Left lung (tissue), 10 donors: ENCODE measurements around the gene ABHD17C. TPM values are rescaled to one million over a fixed set of nuclear protein-coding genes. Genes with fewer than 3 reads are reported as not detected.

Experiments used
- ATAC-seq: fragments of 200-7000 bp; cut with Tn5 transposase; one replicate; pipeline ENCODE4 v1.9.1; 2020; ENCODE audit warnings: moderate library complexity
- DNase-seq, 4 donors: peaks; one replicate each; pipeline ENCODE4 v3.0.0-alpha.2; 2013 to 2020
- H3K27ac ChIP-seq, 2 donors: fragments of 200-600 bp; sonication (generic) in 1 of 2; one replicate each; pipeline versions ENCODE4 v1.5.0 to v1.8.0; 2020 to 2021
- H3K27me3 ChIP-seq, 2 donors: fragments of 200-600 bp; sonication (generic) in 1 of 2; one replicate each; pipeline versions ENCODE4 v1.5.0 to v1.8.0; 2020 to 2021
- H3K36me3 ChIP-seq, 2 donors: fragments of 200-600 bp; sonication (generic) in 1 of 2; one replicate each; pipeline versions ENCODE4 v1.5.0 to v1.8.0; 2020 to 2021
- H3K4me1 ChIP-seq, 2 donors: fragments of 200-600 bp; one replicate each; pipeline ENCODE4 v1.8.0; 2021
- H3K4me3 ChIP-seq, 2 donors: fragments of 200-600 bp; sonication (generic) in 1 of 2; one replicate each; pipeline versions ENCODE4 v1.5.0 to v1.8.0; 2020 to 2021; ENCODE audit warnings: mild to moderate bottlenecking in 1 of 2
- H3K9me3 ChIP-seq, 2 donors: fragments of 200-600 bp; sonication (generic) in 1 of 2; one replicate each; pipeline versions ENCODE4 v1.5.0 to v1.8.0; 2020 to 2021
- CTCF ChIP-seq, 2 donors: fragments of 200-600 bp; sonication (generic) in 1 of 2; IDR thresholded peaks; one replicate each; pipeline versions ENCODE4 v1.5.0 to v1.8.0; 2021; ENCODE audit warnings: antibody characterized with exemption in 2 of 2
- intact Hi-C, 2 donors: fragments of 100-400 bp; cut with DNase I; formaldehyde crosslinking; loops; one replicate each; pipeline versions ENCODE4 v1.11.2 to v1.14.2; 2022
- polyA plus RNA-seq, 6 donors: library from polyadenylated mRNA; unstranded; fragments of 120-200 nt; gene quantifications; one replicate each; pipeline ENCODE4 v1.2.1, GENCODE V29; 2013; ENCODE audit not compliant: insufficient read length in 6 of 6
- total RNA-seq, 2 donors: library from RNA; stranded (reverse); fragmentation: NEBNext Ultra II Directional; extraction: Animal tissue kit (Norgen Biotek cat#: 25700); gene quantifications; one replicate each; pipeline ENCODE4 v1.2.1, GENCODE V29; 2021
- donor health status: DM: no; HTN: yes; CAD: no.
- donor health status: DM: no; HTN: no; CAD: no.

Gene ABHD17C
- total and polyA plus RNA-seq, 8 donors = 23.7 to 34.3 (median 27.8) TPM

GRCh38 chr15:80747317-80748053, 52.4 kb downstream of the ABHD17C start:
- ATAC-seq (no peak), DNase-seq (no peak)
- no peak overlapping the region for H3K27ac ChIP-seq
- no peaks in the 10 kb centered on the region for H3K9me3 ChIP-seq
- intact Hi-C loops = no loop called here
- TF ChIP-seq CTCF (IDR thresholded peaks at IDR 0.05) = no peak
- H3K4me3 ChIP-seq = no peak overlapping the region
- H3K27me3 ChIP-seq = no peaks in the 10 kb centered on the region
- H3K36me3 ChIP-seq = peaks cover 0 to 17% of the 10 kb centered on the region in 2 donors
- peaks cover 11 to 49% of the 10 kb centered on the region in 2 donors for H3K4me1 ChIP-seq

- Histone ChIP-seq H3K4me3 (no peak overlapping the region), H3K4me1 (peaks cover 4 to 33% of the 10 kb centered on the region in 2 donors), H3K36me3 (peaks cover 0 to 24% of the 10 kb centered on the region in 2 donors), H3K9me3 (no peaks in the 10 kb centered on the region), H3K27me3 (no peaks in the 10 kb centered on the region), H3K27ac (no peak overlapping the region)
- ATAC-seq (no peak), DNase-seq (no peak)
- intact Hi-C loops = no loop called here
- no peak for TF ChIP-seq CTCF (IDR thresholded peaks at IDR 0.05)
These were observed 54.5 kb downstream of the ABHD17C start for GRCh38 chr15:80749589-80749988.

- DNase-seq = no peak
These were observed 55.5 kb downstream of the ABHD17C start for GRCh38 chr15:80750575-80750974.

GRCh38 chr15:80752204-80752603, 57.1 kb downstream of the ABHD17C start:
- Histone ChIP-seq H3K9me3 (no peaks in the 10 kb centered on the region), H3K27ac (no peak overlapping the region)
- ATAC-seq = peak; percentile 18

More at GRCh38 chr15:80750575-80750974, 55.5 kb downstream of the ABHD17C start:
- TF ChIP-seq CTCF (IDR thresholded peaks at IDR 0.05) = no peak
- Histone ChIP-seq H3K27ac (no peak overlapping the region), H3K27me3 (no peaks in the 10 kb centered on the region), H3K4me3 (no peak overlapping the region), H3K4me1 (peaks cover 0 to 28% of the 10 kb centered on the region in 2 donors), H3K9me3 (no peaks in the 10 kb centered on the region), H3K36me3 (peaks cover 0 to 32% of the 10 kb centered on the region in 2 donors)
- intact Hi-C loops = no loop called here
- ATAC-seq = peak; percentile 69

More at GRCh38 chr15:80752204-80752603, 57.1 kb downstream of the ABHD17C start:
- H3K36me3 ChIP-seq = peaks cover 0 to 39% of the 10 kb centered on the region in 2 donors
- peaks cover 0 to 26% of the 10 kb centered on the region in 2 donors for H3K4me1 ChIP-seq
- H3K4me3 ChIP-seq = no peak overlapping the region
- H3K27me3 ChIP-seq = no peaks in the 10 kb centered on the region
- no peak for TF ChIP-seq CTCF (IDR thresholded peaks at IDR 0.05)
- DNase-seq = no peak
- intact Hi-C loops = no loop called here
